Measurements from ENCODE around the gene USP32.
"Not testable (repeated sequence)": the region's sequence is repeated elsewhere in the genome, so short reads cannot be mapped to it uniquely, and the experiment has no call there.

The USP32 gene

DNA sequence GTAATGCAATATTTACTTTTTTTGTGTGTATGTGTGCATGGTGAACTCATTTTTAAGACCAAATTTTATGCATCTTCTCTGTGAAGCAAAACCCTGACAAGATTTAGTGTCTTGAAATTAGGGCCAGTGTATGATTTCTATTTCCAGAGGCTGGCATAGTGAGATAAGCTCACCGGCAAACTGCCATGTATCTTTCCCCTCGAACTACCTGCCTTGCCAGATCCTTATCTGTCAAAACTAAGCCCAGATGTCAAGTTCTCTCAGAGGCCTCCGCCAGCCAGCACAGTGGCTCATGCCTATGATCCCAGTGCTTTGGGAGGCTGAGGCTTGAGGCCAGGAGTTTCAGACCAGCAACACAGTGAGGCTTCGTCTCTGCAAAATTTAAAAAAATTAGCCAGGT is 10.0 kb downstream of the USP32 start:
- H3F3A ChIP-seq (ENCODE audit: insufficient read depth, low read length), result no peaks in the 10 kb centered on the region
- no peak overlapping the region for H3K4me2 ChIP-seq (ENCODE audit: low read length)
- peaks cover 17% of the 10 kb centered on the region; the same call in 1 of the 2 replicates for H3K79me2 ChIP-seq (ENCODE audit: insufficient read depth, low read length)
- H3K27ac ChIP-seq (ENCODE audit: low read depth, low read length, poor library complexity, severe bottlenecking), result no peak overlapping the region
- no peak overlapping the region for H2AFZ ChIP-seq (ENCODE audit: low read length)
- H4K20me1 ChIP-seq (ENCODE audit: insufficient read depth, low read length), result no peaks in the 10 kb centered on the region
- no peak overlapping the region for H3K4me3 ChIP-seq (ENCODE audit: low read depth, low read length, poor library complexity, severe bottlenecking)
- H3K27me3 ChIP-seq (ENCODE audit: insufficient read depth, low read length), result no peaks in the 10 kb centered on the region
- H3K36me3 ChIP-seq (ENCODE audit: insufficient read depth, low read length), result no peaks in the 10 kb centered on the region; the same call in 1 of the 2 replicates
- no peaks in the 10 kb centered on the region for H3K9me3 ChIP-seq (ENCODE audit: low read length)
- peaks cover 12% of the 10 kb centered on the region for H3K4me1 ChIP-seq (ENCODE audit: insufficient read depth, low read length, severe bottlenecking)
- no peak overlapping the region for H3K9ac ChIP-seq (ENCODE audit: low read length)
- H3K9me2 ChIP-seq (ENCODE audit: low read depth, low read length), result no peaks in the 10 kb centered on the region
- TF ChIP-seq, protein P1, sequence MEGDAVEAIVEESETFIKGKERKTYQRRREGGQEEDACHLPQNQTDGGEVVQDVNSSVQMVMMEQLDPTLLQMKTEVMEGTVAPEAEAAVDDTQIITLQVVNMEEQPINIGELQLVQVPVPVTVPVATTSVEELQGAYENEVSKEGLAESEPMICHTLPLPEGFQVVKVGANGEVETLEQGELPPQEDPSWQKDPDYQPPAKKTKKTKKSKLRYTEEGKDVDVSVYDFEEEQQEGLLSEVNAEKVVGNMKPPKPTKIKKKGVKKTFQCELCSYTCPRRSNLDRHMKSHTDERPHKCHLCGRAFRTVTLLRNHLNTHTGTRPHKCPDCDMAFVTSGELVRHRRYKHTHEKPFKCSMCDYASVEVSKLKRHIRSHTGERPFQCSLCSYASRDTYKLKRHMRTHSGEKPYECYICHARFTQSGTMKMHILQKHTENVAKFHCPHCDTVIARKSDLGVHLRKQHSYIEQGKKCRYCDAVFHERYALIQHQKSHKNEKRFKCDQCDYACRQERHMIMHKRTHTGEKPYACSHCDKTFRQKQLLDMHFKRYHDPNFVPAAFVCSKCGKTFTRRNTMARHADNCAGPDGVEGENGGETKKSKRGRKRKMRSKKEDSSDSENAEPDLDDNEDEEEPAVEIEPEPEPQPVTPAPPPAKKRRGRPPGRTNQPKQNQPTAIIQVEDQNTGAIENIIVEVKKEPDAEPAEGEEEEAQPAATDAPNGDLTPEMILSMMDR (IDR thresholded peaks at IDR 0.05; ENCODE audit: low read length), result no peak
- no peak for TF ChIP-seq EZH2 (IDR thresholded peaks at IDR 0.05; ENCODE audit: borderline replicate concordance, low read length)

DNA sequence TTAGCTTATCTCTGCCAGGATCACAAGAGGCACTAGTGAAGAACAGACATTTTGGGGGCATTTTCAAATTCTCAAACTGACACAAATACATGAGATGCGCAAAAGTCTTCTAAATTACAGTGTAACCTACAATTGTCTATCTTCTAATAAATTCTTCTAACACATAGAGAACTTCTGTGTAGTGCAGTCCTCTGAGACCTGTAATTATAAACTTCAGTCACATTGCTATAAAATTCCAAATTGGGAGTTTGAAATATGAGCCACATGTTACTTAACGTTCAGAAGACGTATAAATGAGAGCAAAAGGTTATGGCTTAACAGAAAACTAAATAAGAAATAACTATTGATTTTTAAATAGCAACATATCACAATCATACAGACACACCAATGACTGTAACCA is 12.5 kb downstream of the USP32 start:
- H3K36me3 ChIP-seq (ENCODE audit: insufficient read depth, low read length); H3K9ac ChIP-seq (ENCODE audit: low read length); H3K79me2 ChIP-seq (ENCODE audit: insufficient read depth, low read length); H3K27me3 ChIP-seq (ENCODE audit: insufficient read depth, low read length); H4K20me1 ChIP-seq (ENCODE audit: insufficient read depth, low read length); H3K4me2 ChIP-seq (ENCODE audit: low read length); H3F3A ChIP-seq (ENCODE audit: insufficient read depth, low read length); H3K27ac ChIP-seq (ENCODE audit: low read depth, low read length, poor library complexity, severe bottlenecking); H3K9me2 ChIP-seq (ENCODE audit: low read depth, low read length); H3K9me3 ChIP-seq (ENCODE audit: low read length); H2AFZ ChIP-seq (ENCODE audit: low read length); H3K4me3 ChIP-seq (ENCODE audit: low read depth, low read length, poor library complexity, severe bottlenecking); H3K4me1 ChIP-seq (ENCODE audit: insufficient read depth, low read length, severe bottlenecking): not testable (repeated sequence)

- not testable (repeated sequence) for H3K4me1 ChIP-seq (ENCODE audit: insufficient read depth, low read length, severe bottlenecking); H3K4me2 ChIP-seq (ENCODE audit: low read length); H3K4me3 ChIP-seq (ENCODE audit: low read depth, low read length, poor library complexity, severe bottlenecking); H3K27me3 ChIP-seq (ENCODE audit: insufficient read depth, low read length); H3K79me2 ChIP-seq (ENCODE audit: insufficient read depth, low read length); H3K9me2 ChIP-seq (ENCODE audit: low read depth, low read length); H3K27ac ChIP-seq (ENCODE audit: low read depth, low read length, poor library complexity, severe bottlenecking); H4K20me1 ChIP-seq (ENCODE audit: insufficient read depth, low read length); H3K36me3 ChIP-seq (ENCODE audit: insufficient read depth, low read length); H3K9me3 ChIP-seq (ENCODE audit: low read length); H3F3A ChIP-seq (ENCODE audit: insufficient read depth, low read length); H3K9ac ChIP-seq (ENCODE audit: low read length); H2AFZ ChIP-seq (ENCODE audit: low read length)
Observed at GRCh38 chr17:60378187-60378586, 13.7 kb downstream of the USP32 start.

DNA sequence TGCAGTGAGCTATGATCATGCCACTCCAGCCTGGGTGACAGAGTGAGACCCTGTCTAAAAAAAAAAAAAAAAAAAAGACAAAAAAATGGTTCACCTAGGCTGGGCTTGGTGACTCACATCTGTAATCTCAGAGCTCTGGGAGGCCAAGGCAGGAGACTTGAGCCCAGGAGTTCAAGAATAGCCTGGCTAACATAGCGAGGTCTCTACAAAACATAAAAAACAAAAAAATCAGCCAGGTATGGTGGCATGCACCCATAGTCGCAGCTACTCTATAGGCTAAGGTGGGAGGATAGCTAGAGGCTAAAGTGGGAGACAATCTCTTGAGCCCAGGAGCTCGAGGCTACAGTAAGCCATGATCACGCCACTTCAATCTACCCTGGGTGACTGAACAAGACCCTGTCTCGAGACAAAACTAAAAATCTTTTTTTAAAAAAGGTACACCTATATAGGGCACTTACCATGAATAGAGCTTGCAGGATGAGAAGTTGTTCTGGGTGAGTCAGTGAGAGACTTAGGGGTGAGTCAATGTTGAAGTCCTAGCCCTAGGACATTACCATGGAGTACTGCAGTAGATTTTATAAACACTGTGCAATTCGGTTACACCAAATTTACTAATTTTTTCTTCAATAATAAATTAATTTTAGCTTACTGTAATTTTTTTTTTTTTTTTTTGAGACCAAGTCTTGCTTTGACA is 19.0 kb downstream of the USP32 start:
- Histone ChIP-seq H2AFZ (ENCODE audit: low read length) (no peak overlapping the region), H3K4me2 (ENCODE audit: low read length) (no peak overlapping the region), H3K79me2 (ENCODE audit: insufficient read depth, low read length) (0 out of 2 replicates have a peak, but pooled peaks cover 2% of the 10 kb centered on the region)

More for the DNA sequence above, 19.0 kb downstream of the USP32 start:
- Histone ChIP-seq H3K27ac (ENCODE audit: low read depth, low read length, poor library complexity, severe bottlenecking) (no peak overlapping the region), H3K9ac (ENCODE audit: low read length) (no peak overlapping the region), H3F3A (ENCODE audit: insufficient read depth, low read length) (no peaks in the 10 kb centered on the region), H3K4me1 (ENCODE audit: insufficient read depth, low read length, severe bottlenecking) (no peaks in the 10 kb centered on the region), H3K36me3 (ENCODE audit: insufficient read depth, low read length) (no peaks in the 10 kb centered on the region), H3K9me3 (ENCODE audit: low read length) (no peaks in the 10 kb centered on the region), H4K20me1 (ENCODE audit: insufficient read depth, low read length) (no peaks in the 10 kb centered on the region), H3K27me3 (ENCODE audit: insufficient read depth, low read length) (no peaks in the 10 kb centered on the region), H3K9me2 (ENCODE audit: low read depth, low read length) (no peaks in the 10 kb centered on the region), H3K4me3 (ENCODE audit: low read depth, low read length, poor library complexity, severe bottlenecking) (no peak overlapping the region)
- no peak for TF ChIP-seq EZH2 (IDR thresholded peaks at IDR 0.05; ENCODE audit: borderline replicate concordance, low read length)
- TF ChIP-seq, protein P1 (IDR thresholded peaks at IDR 0.05; ENCODE audit: low read length), result no peak

Measured in OCI-LY1 (cell line).